Measurements from ENCODE around the gene PRRT4.

The PRRT4 gene

GRCh38 chr7:128394904-128395496 lies 33.5 kb upstream of the PRRT4 start:
- DNase-seq, result no peak

- DNase-seq, result no peak
Measured at GRCh38 chr7:128393526-128394330, 32.2 kb upstream of the PRRT4 start.

DNA sequence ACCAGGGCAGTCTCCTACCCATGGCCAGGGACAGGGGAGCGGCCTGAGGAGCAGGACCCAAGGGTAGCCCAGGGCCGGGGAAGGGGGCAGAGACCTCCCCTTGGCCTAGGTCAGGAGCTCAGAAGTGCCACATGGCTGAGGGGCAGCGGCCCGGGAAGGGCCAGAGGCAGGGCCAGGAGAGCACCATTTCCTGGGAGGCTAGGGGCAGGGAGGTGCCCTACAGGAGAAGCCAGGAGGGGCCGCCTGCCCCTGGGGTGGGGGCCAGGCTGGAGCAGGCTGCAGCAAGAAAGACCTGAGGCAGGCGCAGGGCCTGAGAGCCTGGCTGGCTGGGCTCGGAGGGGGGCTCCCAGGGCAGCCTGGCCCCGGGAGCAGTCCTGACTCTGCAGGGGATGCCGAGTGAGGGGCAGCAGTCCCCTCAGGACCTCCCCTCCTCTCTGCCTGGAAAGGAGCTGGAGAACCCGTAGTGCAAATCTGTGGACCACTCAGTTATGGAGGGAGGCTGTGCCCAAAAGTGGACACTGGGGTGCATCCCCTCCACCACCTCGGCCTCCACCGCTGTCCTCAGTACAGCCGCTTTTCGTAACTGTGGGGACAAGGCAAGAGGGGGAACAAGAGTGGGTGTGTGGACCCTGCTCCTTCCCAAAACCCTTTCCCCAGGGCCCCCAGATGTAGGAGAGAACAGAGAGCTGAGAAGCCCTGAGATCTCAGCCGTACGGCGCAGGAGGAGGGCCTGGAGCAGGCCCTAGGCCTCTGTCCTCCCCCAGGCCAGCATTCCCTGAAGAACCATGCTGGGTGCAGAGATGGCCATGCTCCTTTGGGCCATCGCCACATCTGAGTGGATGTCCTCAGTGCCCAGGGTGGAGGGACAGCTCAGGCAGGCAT lies 31.2 kb upstream of the PRRT4 start:
- DNase-seq, result no peak

GRCh38 chr7:128391805-128392204 lies 30.3 kb upstream of the PRRT4 start:
- DNase-seq, result no peak

GRCh38 chr7:128390871-128391565 lies 29.5 kb upstream of the PRRT4 start:
- no peak for DNase-seq

GRCh38 chr7:128389618-128390329 lies 28.3 kb upstream of the PRRT4 start:
- DNase-seq, result no peak

DNA sequence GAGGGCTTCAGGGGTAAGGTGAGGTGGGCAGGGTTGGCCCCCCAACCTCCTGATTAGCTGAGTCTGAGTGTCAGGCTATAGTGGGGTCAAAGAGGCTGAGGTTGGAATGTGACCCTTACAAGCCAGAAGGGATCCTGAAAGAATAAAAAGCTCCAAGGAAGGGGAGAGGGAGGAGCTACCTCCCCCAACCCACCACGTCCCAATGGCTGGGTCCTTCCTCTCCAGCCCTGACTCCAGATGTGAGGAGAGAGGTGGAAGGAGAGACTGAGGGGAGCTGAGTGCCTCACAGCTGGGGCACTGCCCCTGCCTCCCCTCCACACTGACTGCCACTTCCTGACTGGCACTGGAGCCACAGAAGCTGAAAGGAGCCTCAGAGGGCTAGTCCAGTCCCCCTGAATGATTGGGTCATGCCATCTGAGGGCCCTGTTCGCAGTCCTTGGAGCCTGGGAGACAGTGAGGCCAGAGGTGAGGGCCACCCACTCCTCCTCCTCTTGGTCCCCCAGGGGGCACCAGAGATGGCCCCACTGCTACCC lies 27.7 kb upstream of the PRRT4 start:
- no peak for DNase-seq

DNA sequence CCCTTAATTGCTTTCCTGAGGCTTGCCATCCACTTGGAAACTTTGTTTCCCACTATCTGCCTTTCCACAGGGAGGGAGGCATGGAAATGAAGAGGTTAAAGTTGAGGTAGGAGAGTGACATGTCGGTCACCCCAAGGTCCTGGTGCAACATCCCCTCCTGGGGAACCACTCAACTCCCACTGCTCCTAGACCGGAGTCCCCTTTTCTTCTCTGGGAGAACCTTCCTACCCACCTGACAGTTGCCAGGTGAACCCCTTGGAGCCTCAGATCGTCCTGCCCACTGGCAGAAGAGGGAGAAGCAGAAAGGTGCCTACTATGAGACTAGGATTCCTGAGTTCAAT lies 26.6 kb upstream of the PRRT4 start:
- DNase-seq, result no peak

DNA sequence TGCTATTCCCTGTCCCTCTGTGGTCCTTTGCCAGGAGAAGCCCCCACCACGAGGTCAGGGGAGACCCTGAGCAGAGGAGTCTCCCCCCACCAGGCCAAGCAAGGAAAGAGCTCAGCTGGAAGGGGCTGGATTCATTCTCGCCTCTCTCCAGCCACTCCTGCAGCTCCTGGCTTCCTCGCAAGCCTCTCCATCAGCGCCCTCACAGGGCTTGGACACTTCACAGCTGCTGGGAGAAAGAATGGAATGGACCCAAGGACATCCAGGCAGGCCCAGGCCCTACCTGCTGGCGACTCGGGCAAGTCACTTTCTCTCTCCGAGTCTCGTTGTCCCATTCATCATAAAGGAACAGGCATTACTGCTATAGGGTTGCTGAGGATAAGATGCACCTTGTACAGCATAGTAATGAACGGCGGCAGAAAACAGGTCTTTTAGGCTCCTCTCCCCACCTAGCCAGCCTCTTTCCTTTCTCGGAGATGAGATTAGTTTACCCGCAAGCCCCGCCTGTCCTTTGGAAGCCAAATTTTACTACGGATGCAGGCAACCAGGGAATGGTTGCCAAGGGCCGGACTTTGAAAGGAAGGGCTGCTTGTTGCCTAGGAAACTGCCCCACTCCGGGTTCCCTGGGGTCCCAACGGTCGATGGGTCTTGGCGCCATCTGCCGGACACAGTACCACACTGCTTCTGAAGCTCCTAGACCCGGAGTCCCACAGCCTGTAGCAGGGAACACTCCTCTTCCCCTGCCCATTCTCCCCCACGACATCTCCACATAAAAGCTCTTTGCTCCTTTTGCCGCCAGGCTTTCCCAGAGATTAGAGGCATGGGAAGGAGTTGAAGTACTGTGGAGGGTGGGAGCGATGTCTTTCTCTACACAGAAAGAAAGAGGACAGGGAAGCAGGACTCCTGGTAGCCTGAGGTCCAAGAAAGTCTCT lies 26.0 kb upstream of the PRRT4 start:
- peak; percentile 75 for DNase-seq

DNA sequence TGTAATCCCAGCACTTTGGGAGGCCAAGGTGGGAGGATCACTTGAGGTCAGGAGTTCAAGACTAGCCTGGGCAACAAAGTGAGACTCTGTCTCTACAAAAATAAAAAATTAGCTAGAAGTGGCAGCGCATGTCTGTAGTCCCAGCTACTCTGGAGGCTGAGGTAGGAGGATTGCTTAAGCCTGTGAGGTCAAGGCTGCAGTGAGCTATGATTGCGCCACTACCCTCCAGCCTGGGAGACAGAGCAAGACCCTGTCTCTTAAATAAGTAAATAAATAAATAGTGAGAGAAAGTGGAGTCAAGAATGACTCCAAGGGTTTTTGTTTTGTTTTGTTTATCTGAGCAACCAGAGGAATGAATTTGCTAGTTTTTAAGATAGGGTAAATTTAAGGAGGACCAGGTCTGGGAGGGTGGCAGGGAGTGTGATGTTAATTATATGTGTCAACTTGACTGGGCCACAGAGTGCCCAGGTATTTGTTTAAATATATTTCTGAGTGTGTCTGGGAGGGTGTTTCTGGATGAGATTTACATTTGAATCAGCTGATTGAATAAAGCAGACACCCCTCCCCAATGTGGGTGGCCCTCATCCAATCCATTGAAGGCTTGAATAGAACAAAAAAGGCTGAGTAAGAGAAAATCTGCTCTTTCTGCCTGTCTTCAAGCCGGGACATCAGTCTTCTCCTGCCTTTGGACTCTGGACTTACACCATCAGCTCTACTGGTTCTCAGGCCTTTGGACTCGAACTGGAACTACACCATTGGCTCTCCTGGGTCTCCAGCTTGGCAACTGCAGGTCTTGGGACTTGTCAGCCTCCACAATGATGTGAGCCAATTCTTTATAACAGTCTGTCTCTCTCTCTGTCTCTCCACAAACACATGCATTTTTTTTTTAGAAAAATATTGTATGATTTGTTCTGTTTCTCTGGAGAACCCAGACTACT lies 24.8 kb upstream of the PRRT4 start:
- DNase-seq, result no peak

DNA sequence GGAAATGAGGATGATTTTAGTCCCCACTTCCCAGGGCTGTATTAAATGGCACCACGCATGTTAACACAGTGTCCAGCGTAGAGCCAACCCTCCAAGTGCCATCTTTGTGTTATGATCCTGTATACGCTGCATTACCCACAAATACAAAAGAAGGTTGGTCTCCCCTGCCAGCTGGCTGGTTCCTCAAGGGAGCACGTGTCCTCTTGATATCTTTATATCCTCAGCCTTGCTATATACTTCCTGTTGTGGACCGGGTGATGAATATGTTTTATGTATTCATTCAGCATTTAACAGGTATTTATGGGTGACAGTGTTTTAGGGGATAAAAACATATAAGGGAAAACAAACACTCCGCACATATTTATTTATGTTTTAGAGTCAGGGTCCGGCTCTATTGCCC lies 23.2 kb upstream of the PRRT4 start:
- no peak for DNase-seq

GRCh38 chr7:128383776-128384175 lies 22.3 kb upstream of the PRRT4 start:
- no peak for DNase-seq

GRCh38 chr7:128381161-128381821 lies 19.8 kb upstream of the PRRT4 start:
- peak; percentile 51 for DNase-seq

- no peak for DNase-seq
Measured at GRCh38 chr7:128380483-128381106, 19.1 kb upstream of the PRRT4 start.

GRCh38 chr7:128379900-128380479 lies 18.5 kb upstream of the PRRT4 start:
- no peak for DNase-seq

GRCh38 chr7:128378637-128379036 lies 17.1 kb upstream of the PRRT4 start:
- no peak for DNase-seq

GRCh38 chr7:128376077-128376476 lies 14.6 kb upstream of the PRRT4 start:
- no peak for DNase-seq

DNA sequence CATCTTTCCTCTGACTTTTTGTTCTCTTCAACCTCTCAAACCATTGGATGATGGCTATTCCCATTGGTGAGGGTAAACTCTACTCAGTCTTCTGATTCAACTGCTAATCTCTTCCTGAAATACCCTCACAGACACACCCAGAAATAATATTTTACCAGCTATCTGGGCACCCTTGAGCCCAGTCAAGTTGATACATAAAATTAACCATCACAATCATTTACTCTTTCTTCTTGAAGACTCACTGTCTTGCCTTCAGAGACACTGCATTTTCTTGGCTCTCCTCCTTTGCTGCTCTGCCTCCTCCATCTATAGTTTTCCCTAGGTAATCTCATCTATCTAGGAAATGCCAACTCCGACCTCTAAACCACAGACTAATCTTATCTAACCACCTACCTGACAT lies 12.6 kb upstream of the PRRT4 start:
- no peak for DNase-seq

Measured in CD4-positive, alpha-beta T cell treated with Interleukin-17A for 4 hours (primary cell).